Parathyroid adenoma (tissue), 2 donors: ENCODE results near the gene ARHGAP22.

ENCODE experiments used
- H2AFZ ChIP-seq: fragments of 300-600 bp; sonication (generic); one replicate; pipeline ENCODE4 v1.7.0; 2017; ENCODE audit warnings: antibody characterized with exemption, mild to moderate bottlenecking
- H3K27ac ChIP-seq: fragments of 300-600 bp; sonication (generic); one replicate; pipeline ENCODE4 v1.7.0; 2017
- H3K27me3 ChIP-seq: fragments of 300-600 bp; sonication (generic); one replicate; pipeline ENCODE4 v1.7.0; 2017; ENCODE audit warnings: low read length; ENCODE audit not compliant: control insufficient read depth, insufficient read depth
- H3K36me3 ChIP-seq: fragments of 300-600 bp; sonication (generic); one replicate; pipeline ENCODE4 v1.7.0; 2017; ENCODE audit warnings: low read length; ENCODE audit not compliant: control insufficient read depth, insufficient read depth
- H3K4me1 ChIP-seq: fragments of 300-600 bp; sonication (generic); one replicate; pipeline ENCODE4 v1.7.0; 2017; ENCODE audit warnings: control low read depth
- H3K4me2 ChIP-seq: fragments of 300-600 bp; sonication (generic); one replicate; pipeline ENCODE4 v1.7.0; 2017; ENCODE audit warnings: low read length
- H3K4me3 ChIP-seq: fragments of 300-600 bp; sonication (generic); one replicate; pipeline ENCODE4 v1.7.0; 2017; ENCODE audit warnings: low read depth, low read length
- H3K79me2 ChIP-seq: fragments of 300-600 bp; sonication (generic); one replicate; pipeline ENCODE4 v1.7.0; 2017; ENCODE audit warnings: control low read depth
- H3K9ac ChIP-seq: fragments of 300-600 bp; sonication (generic); one replicate; pipeline ENCODE4 v1.7.0; 2017; ENCODE audit warnings: mild to moderate bottlenecking
- H3K9me3 ChIP-seq: fragments of 300-600 bp; sonication (generic); one replicate; pipeline ENCODE4 v1.7.0; 2017; ENCODE audit warnings: low read length; ENCODE audit not compliant: control insufficient read depth
- CTCF ChIP-seq: fragments of 300-600 bp; sonication (generic); IDR thresholded peaks from one replicate; pipeline ENCODE4 v1.7.0; 2017; ENCODE audit warnings: antibody characterized with exemption, mild to moderate bottlenecking
- donor health status: primary hyperparathyroidism.

ARHGAP22 gene

GRCh38 chr10:48406658-48407057 lies 198.2 kb downstream of the ARHGAP22 start:
- TF ChIP-seq CTCF = no peak
- Histone ChIP-seq H3K36me3 (no peaks in the 10 kb centered on the region), H2AFZ (no peak overlapping the region), H3K4me1 (peaks cover 4% of the 10 kb centered on the region), H3K9me3 (no peaks in the 10 kb centered on the region), H3K9ac (no peak overlapping the region), H3K27ac (no peak overlapping the region), H3K79me2 (peaks cover 5% of the 10 kb centered on the region), H3K4me2 (no peak overlapping the region), H3K4me3 (no peak overlapping the region), H3K27me3 (no peaks in the 10 kb centered on the region)

DNA sequence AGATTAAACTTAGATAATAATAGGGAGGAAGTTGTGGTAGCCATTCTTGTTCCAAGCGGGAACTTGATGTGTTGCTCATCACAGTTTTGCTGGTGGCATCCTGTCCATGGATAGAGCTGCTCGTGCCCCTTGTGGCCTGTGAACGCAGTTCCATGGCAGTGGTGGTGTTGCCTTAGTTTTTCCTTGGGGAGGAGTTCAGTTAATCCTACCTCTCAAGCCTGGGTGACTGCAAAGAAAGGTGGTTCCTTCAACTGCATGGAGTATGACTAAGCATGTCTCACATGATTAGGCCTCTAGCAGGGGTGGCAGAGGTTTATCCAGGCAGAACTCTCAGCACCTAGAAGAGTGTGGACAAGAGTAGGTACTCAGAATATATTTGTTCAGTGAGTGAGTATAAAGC lies 198.7 kb downstream of the ARHGAP22 start:
- no peaks in the 10 kb centered on the region for H3K36me3 ChIP-seq
- TF ChIP-seq CTCF = no peak

GRCh38 chr10:48404646-48405045 lies 200.2 kb downstream of the ARHGAP22 start:
- Histone ChIP-seq H3K79me2 (peaks cover 5% of the 10 kb centered on the region), H3K36me3 (no peaks in the 10 kb centered on the region), H3K4me2 (no peak overlapping the region), H3K9ac (no peak overlapping the region), H3K9me3 (no peaks in the 10 kb centered on the region), H2AFZ (no peak overlapping the region), H3K4me3 (no peak overlapping the region), H3K4me1 (peaks cover 16% of the 10 kb centered on the region), H3K27ac (no peak overlapping the region), H3K27me3 (no peaks in the 10 kb centered on the region)
- no peak for TF ChIP-seq CTCF

More for the DNA sequence above, 198.7 kb downstream of the ARHGAP22 start:
- H2AFZ ChIP-seq = no peak overlapping the region
- H3K4me2 ChIP-seq = no peak overlapping the region
- peaks cover 5% of the 10 kb centered on the region for H3K79me2 ChIP-seq
- H3K27ac ChIP-seq = no peak overlapping the region
- no peaks in the 10 kb centered on the region for H3K9me3 ChIP-seq
- H3K9ac ChIP-seq = no peak overlapping the region
- H3K27me3 ChIP-seq = no peaks in the 10 kb centered on the region
- no peak overlapping the region for H3K4me3 ChIP-seq
- peaks cover 4% of the 10 kb centered on the region for H3K4me1 ChIP-seq

GRCh38 chr10:48400850-48401220 lies 204.0 kb downstream of the ARHGAP22 start:
- Histone ChIP-seq H3K27me3 (no peaks in the 10 kb centered on the region), H3K9ac (no peak overlapping the region), H3K27ac (peak overlapping the region; percentile 97), H3K4me2 (no peak overlapping the region), H3K4me1 (peaks cover 36% of the 10 kb centered on the region), H3K79me2 (peaks cover 17% of the 10 kb centered on the region), H2AFZ (no peak overlapping the region), H3K9me3 (no peaks in the 10 kb centered on the region), H3K36me3 (no peaks in the 10 kb centered on the region), H3K4me3 (no peak overlapping the region)
- no peak for TF ChIP-seq CTCF

GRCh38 chr10:48400129-48400849 lies 204.6 kb downstream of the ARHGAP22 start:
- peak overlapping the region; percentile 54 for H2AFZ ChIP-seq
- H3K9me3 ChIP-seq = no peaks in the 10 kb centered on the region
- H3K4me2 ChIP-seq = no peak overlapping the region
- H3K4me1 ChIP-seq = peaks cover 36% of the 10 kb centered on the region
- no peak overlapping the region for H3K9ac ChIP-seq
- peaks cover 17% of the 10 kb centered on the region for H3K79me2 ChIP-seq
- H3K4me3 ChIP-seq = no peak overlapping the region
- H3K27me3 ChIP-seq = no peaks in the 10 kb centered on the region
- H3K27ac ChIP-seq = peak overlapping the region; percentile 97
- no peak for TF ChIP-seq CTCF
- no peaks in the 10 kb centered on the region for H3K36me3 ChIP-seq
